Measurements from ENCODE around the gene ARIH1. TPM values are rescaled to one million over a fixed set of nuclear protein-coding genes. Genes with fewer than 3 reads are reported as not detected.

The ARIH1 gene
- total and polyA plus RNA-seq, 10 donors, result 14.8 to 171 (median 62.7) TPM

- 87 to 98% (median 92%) methylated on average over 1 of the region's 1 CpG for WGBS, 5 donors
- no peak for DNase-seq
- no peaks in the 10 kb centered on the region for H3K27me3 ChIP-seq (replicated peaks in 1 of 7)
Measured at GRCh38 chr15:72545156-72545555, 71.0 kb downstream of the ARIH1 start.

GRCh38 chr15:72554471-72555425 is 80.6 kb downstream of the ARIH1 start:
- intact Hi-C loops (cut with DNase I; ENCODE audit: low total_unique reads), result no loop called here
- H3K4me1 ChIP-seq, result peaks cover 0 to 12% (median 3%) of the 10 kb centered on the region in 6 donors
- no peak for DNase-seq
- no peaks in the 10 kb centered on the region for H3K9me3 ChIP-seq
- no peak for TF ChIP-seq CTCF (IDR thresholded peaks at IDR 0.05 in 8 of 11, conservative IDR thresholded peaks at IDR 0.05 in 3 of 11)
- TF ChIP-seq POLR2AphosphoS5 (IDR thresholded peaks at IDR 0.05), result no peak
- no peak for TF ChIP-seq POLR2A (IDR thresholded peaks at IDR 0.05)
- no peak overlapping the region for H3K27ac ChIP-seq
- peaks cover 0 to 75% (median 19%) of the 10 kb centered on the region in 6 donors for H3K36me3 ChIP-seq
- H3K27me3 ChIP-seq (replicated peaks in 1 of 7), result no peaks in the 10 kb centered on the region
- H3K4me3 ChIP-seq, result no peak overlapping the region
- WGBS, 5 donors, result 89 to 95% (median 91%) methylated on average over 8 of the region's 8 CpGs

More at GRCh38 chr15:72545156-72545555, 71.0 kb downstream of the ARIH1 start:
- intact Hi-C loops (cut with DNase I; ENCODE audit: low total_unique reads), result no loop called here
- Histone ChIP-seq H3K4me1 (peaks cover 2 to 37% (median 8%) of the 10 kb centered on the region in 6 donors), H3K9me3 (peaks cover 0 to 15% (median 11%) of the 10 kb centered on the region in 8 donors), H3K27ac (no peak overlapping the region), H3K4me3 (no peak overlapping the region), H3K36me3 (peaks cover 0 to 60% (median 13%) of the 10 kb centered on the region in 6 donors)
- TF ChIP-seq POLR2A (IDR thresholded peaks at IDR 0.05) (no peak), CTCF (IDR thresholded peaks at IDR 0.05 in 8 of 11, conservative IDR thresholded peaks at IDR 0.05 in 3 of 11) (no peak), POLR2AphosphoS5 (IDR thresholded peaks at IDR 0.05) (no peak)

GRCh38 chr15:72559781-72560180 is 85.7 kb downstream of the ARIH1 start:
- intact Hi-C loops (cut with DNase I; ENCODE audit: low total_unique reads), result no loop called here
- H3K4me3 ChIP-seq, result no peak overlapping the region
- peaks cover 0 to 97% (median 44%) of the 10 kb centered on the region in 6 donors for H3K36me3 ChIP-seq
- peaks cover 0 to 19% (median 2%) of the 10 kb centered on the region in 6 donors for H3K4me1 ChIP-seq
- no peak for TF ChIP-seq POLR2A (IDR thresholded peaks at IDR 0.05)
- TF ChIP-seq POLR2AphosphoS5 (IDR thresholded peaks at IDR 0.05), result no peak
- no peak for TF ChIP-seq CTCF (IDR thresholded peaks at IDR 0.05 in 8 of 11, conservative IDR thresholded peaks at IDR 0.05 in 3 of 11)
- 83 to 89% (median 88%) methylated on average over 3 of the region's 3 CpGs for WGBS, 5 donors
- H3K27ac ChIP-seq, result no peak overlapping the region
- no peak for DNase-seq
- no peaks in the 10 kb centered on the region for H3K9me3 ChIP-seq
- no peaks in the 10 kb centered on the region for H3K27me3 ChIP-seq (replicated peaks in 1 of 7)

- Histone ChIP-seq H3K27ac (no peak overlapping the region), H3K4me3 (no peak overlapping the region), H3K9me3 (no peaks in the 10 kb centered on the region), H3K4me1 (peaks cover 0 to 19% (median 2%) of the 10 kb centered on the region in 6 donors), H3K27me3 (replicated peaks in 1 of 7) (no peaks in the 10 kb centered on the region), H3K36me3 (peaks cover 0 to 97% (median 45%) of the 10 kb centered on the region in 6 donors)
- TF ChIP-seq POLR2AphosphoS5 (IDR thresholded peaks at IDR 0.05) (no peak), POLR2A (IDR thresholded peaks at IDR 0.05) (no peak), CTCF (IDR thresholded peaks at IDR 0.05 in 8 of 11, conservative IDR thresholded peaks at IDR 0.05 in 3 of 11) (no peak)
- intact Hi-C loops (cut with DNase I; ENCODE audit: low total_unique reads), result no loop called here
- WGBS, 5 donors, result 60 to 77% (median 66%) methylated on average over 1 of the region's 1 CpG
- no peak for DNase-seq
Measured at GRCh38 chr15:72560458-72560857, 86.3 kb downstream of the ARIH1 start.

All from spleen (tissue), 11 donors.